ENCODE data around the gene PDGFD.

DNA sequence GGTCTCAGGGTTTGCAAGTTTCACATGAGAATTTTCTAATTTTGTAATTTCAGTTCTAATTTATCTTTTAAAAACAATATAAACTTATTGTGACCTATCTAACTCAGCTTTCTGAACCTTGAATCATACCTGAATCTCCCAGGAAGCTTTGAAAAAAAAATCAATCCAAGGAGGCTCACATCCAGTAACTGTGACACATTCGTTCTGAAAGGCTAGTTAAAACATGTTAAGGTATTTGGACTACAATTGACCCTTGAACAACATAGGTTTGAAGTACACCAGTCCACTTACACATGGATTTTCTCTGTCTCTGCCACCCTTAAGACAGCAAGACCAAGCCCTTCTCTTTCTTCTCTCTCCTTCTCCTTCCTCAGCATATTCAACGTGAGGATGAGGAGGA lies 87.5 kb downstream of the PDGFD start:
- TF ChIP-seq, protein P1, sequence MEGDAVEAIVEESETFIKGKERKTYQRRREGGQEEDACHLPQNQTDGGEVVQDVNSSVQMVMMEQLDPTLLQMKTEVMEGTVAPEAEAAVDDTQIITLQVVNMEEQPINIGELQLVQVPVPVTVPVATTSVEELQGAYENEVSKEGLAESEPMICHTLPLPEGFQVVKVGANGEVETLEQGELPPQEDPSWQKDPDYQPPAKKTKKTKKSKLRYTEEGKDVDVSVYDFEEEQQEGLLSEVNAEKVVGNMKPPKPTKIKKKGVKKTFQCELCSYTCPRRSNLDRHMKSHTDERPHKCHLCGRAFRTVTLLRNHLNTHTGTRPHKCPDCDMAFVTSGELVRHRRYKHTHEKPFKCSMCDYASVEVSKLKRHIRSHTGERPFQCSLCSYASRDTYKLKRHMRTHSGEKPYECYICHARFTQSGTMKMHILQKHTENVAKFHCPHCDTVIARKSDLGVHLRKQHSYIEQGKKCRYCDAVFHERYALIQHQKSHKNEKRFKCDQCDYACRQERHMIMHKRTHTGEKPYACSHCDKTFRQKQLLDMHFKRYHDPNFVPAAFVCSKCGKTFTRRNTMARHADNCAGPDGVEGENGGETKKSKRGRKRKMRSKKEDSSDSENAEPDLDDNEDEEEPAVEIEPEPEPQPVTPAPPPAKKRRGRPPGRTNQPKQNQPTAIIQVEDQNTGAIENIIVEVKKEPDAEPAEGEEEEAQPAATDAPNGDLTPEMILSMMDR (conservative IDR thresholded peaks at IDR 0.05; ENCODE audit: low read depth in 2 of 2) = no peak
- no peak for TF ChIP-seq POLR2AphosphoS5 (IDR thresholded peaks at IDR 0.05; ENCODE audit: low read depth)
